Fibroblast of skin of right biceps (primary cell): ENCODE results near the gene PTPRB.

Source experiments
- DNase-seq: peaks from one replicate; pipeline ENCODE4 v3.0.0-alpha.2; 2013

Gene PTPRB

DNA sequence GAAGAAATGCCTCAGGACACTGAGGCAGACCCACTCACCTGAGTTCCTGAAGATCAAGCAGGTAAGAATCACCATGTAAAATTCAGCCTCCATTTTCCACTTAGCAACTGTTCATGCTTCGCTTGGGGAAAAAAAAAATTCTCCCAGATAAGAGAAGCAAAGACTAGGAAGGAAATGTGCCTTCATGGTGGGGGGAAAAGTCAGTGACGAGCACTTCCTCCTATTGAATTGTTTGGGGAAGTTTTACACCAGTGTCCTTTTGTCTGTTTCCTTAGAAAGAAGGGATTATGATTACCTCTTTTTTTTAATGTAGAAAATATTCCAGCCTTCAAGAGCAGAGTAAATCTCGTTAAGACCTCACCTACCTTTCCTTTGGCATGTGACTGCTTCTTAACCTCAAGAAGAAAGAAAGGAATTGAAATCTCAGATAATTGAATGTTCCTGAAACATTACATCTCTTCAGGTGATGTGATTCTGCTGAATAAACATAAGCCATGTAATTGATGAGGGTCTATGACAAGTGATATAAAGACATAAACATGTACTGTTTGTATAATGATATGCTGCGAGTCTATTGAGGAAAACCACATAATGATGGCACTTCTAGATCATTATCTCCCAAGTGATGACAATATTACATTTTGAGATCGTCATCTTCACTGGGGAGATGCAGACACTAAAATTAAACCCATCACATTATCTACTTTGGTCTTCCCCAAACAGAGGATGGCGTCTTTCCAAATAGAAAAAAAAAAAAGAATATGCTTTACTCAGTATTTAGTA lies at the start of gene PTPRB:
TSS of gene PTPRB (minus strand) at position 127 of the 783 bp plus-strand sequence. CDS start at position 93, 34 bp downstream.
- peak; percentile 49 for DNase-seq

DNA sequence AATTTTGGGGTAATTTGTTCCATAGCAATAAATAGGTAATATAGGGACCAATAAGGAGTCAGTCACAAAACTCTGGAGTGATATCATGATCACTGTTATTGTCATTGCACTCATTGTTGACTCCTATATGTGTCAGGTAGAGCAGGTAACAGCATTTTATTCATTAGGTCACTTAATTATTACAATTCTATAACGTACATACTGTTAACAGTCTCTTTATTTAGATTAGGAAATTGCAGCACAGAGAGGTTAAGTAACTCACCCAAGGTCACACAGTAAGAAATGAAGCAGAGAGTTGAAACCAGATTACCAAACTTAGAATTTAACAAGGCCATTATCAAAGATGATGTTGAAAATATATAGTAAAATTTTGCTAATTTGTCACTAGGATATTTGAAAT lies 49.7 kb upstream of the PTPRB start:
- no peak for DNase-seq

DNA sequence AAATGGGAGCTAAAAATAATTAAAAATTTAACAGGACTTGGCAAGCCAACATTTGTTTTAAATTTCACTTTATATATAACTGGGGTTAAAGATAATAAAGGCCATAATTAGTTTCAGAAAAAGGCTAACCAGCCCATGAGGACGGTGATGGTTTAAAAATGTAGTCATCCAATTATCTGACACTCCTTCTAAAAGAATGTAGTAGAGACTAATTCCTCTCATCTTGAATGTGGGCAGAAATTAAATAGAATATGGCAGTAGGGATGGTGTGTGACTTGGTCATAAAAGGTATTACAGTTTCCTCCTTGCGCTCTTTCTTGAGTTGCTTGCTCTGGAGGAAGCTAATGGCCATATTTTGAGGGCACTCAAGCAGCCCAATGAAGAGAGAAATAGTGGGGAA lies 49.1 kb upstream of the PTPRB start:
- peak; percentile 14 for DNase-seq

DNA sequence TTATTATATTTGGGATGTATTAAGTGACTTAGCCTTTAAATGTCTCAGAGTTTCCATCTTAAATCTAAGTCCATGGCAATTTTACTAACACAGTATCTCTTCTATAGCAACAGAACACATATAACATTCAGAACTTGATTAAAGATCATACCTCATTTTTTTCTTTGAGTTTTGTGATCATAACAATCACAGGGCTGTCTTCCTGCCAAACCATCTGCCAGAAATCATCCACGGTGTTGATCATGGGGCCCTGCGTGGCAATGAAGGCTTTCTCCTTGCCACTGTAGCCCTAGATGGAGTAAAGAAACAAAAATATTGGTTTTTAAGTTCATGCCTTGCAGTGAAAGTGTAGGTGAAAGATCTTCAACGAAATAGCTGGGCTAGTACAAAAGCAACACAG lies 46.7 kb upstream of the PTPRB start:
- no peak for DNase-seq

DNA sequence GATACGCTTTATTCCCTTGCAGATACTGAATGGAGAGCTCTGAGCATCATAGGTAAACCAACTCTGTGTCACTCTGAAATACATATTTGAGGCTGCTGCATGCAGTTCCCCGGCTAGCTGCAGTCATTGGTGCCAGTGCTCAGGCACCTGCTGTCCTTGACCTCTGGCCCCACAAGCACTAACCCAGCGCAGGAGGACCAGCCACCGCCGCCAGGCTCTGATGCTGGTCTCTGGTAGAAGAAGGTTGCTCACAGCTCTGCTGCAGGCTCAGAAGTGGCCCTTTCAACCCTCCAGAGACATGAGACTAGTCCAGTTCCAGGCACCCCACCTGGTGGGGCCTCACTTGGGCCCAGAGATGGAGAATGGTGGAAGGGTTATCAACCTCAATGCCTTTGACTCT lies 34.5 kb upstream of the PTPRB start:
- no peak for DNase-seq

DNA sequence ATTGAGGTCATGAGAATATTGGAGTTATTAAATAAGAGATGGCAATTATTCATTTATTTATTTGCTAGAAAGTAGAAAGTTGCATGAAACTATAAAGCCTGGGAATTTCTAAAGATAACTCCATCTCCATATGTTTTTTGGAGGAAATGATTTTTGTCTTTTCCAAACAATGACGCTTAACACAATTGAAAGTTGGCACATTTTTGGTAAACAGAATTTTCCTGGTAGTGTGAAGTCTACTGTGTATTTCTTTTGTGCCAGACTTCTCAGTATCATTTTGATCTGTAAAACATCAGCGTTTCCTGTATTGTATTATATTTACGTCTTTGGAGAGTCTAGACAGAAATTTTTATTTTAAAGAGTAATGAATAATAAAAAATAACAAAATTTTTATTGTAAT lies 33.7 kb upstream of the PTPRB start:
- no peak for DNase-seq

DNA sequence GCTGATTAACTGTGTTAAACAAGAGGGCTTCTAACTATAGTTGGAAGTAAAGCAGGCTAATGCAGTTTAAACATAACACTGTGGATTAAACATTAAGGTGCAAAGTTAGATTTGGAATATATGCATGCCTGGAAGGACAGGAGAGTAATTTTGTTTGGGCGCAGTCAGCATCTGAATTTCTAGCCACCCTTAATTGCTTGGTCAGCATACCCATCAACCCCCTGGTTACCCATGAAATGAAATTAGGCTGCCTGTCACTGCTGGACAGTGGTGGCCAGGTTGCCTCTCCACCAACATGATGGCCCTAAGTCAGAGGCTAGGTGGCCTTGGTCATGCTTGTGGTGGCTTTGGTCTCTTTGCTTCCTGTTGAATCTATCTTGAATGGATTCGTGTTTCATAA lies 30.0 kb upstream of the PTPRB start:
- no peak for DNase-seq

DNA sequence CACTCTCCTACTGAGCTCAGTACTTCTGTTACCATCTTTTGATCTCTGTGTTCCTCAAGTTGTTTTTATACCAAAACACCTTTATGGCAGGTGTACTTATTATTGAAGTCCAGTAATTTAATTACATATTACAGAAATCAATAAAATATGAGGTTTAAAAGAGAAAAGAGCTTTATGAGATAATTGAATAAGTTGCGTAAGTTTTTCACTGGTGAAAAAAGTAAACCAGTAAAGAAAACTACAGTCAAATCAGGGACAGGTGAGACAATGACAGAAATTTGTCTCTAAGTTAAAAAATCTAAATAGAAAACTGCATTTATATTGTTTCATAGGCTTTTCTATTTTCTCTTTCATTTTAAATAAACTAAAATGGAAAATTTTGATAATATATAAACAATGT lies 29.1 kb upstream of the PTPRB start:
- DNase-seq: no peak

DNA sequence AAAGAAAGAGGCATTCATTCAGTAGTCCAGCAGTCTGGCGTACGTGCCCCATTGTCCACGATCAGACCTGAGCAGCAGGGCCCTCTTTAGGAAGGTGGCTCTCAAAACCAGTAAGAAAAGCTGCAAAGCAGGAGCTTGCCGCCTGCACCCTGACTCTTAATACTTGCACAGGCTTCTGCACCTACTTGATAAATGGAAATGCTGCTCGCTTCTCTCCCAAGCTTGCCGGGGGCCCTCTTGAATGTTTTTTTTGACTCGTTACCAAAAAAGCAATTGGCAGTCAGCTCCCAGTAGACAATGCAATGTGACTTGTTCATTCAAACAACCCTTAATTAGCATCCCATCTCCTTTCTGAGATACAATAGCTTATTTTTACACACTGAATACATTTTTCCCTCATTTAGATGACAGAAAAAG lies 27.2 kb upstream of the PTPRB start:
- peak; percentile 37 for DNase-seq

DNA sequence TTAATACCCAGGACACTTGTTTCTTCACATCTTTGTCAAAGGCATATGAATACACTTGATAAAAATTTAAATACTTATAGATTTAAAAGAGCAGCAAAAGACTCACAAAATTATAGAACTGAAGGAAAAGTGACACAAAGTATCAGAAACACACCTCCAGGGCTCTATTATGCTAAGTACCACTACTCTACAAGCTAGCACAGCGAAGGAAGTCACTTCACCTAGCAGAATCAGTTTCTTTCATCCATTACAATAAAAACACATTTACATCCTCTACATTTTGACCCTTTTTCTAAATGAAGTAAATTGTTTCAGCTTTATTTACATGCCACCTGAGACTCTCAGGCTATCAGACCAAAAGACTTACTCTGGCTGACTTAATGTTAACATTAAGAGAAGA lies 26.6 kb upstream of the PTPRB start:
- DNase-seq: no peak

DNA sequence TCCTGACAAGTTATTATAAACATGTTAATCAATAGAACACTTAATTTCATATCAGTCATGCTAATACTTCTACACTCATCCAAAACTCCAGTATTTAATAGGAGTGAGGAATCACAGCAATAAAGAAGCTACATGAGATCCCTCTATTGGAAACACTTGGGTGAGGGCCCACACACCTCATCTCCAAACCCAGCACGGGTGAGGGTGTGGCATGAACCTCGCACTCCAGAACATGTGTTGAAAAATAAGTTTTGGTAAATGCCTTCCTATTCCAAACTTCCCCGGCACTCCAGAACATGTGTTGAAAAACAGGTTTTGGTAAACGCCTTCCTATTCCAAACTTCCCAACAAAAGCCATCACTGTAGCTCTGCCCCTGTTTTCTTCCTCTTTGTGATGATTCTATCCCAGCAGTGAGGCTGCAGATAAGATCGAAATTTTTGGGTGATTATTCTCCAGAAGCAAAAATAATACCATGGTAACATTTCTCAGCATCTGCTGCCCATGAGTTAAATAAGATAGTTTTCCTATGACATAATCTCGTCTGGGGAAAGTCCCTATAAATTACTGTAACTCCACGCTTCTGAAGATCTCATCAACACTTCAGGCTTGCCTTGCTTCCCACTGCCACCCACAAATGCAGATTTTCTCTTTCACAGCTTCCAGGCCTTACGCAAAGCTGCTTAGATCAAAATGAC lies 24.4 kb upstream of the PTPRB start:
- peak; percentile 93 for DNase-seq

DNA sequence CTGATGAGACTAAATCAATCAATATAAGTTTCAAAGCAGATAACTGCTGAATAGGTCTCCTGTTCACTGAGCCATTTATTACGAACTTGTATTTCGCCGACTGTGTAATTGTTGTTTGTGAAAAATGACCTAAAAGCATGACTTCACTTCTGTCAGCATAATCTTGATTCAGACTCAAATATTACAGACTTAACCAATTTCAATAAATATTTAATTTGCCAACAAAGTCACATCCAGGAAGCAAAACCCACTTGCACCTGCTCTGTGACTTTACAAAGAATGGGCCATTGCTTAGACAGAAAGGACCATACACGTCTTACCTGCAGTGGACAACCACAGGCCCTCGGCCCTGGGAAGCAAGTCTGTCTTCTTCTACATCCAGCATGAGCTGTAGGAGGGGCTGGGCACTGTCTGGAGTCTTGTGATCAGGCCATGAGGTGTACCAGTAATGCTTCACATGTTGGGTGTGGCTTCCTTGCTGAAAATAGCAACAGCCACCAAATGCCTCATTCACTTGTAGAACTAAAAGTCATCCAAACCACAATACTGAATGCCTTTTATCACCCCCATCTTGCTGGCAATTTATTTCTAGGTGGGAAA lies 23.5 kb upstream of the PTPRB start:
- DNase-seq: peak; percentile 91

DNA sequence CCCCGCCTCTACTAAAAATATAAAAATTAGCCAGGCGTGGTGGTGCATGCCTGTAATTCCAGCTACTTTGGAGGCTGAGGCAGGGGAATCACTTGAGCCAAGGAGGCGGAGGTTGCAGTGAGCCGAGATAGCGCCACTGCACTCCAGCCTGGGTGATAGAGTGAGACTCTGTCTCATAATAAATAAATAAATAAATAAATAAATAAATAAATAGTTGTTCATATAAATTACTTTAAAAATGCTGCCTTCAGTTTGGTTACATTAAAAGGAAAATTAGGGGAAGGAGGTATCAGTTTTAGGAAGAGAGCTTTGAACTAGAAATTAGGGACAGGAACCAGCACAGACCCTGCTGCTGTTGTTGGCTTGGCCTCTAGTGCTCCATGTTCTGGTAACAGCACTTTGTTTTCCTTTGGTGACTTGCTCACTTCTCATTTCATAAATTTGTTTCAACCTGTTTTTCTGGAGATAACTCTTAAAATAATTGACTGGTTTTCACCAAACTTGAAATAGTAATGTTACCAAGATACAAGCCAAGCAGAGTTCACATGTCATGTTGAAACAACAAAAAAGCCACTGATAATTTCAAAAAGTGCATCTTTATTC lies 22.9 kb upstream of the PTPRB start:
- no peak for DNase-seq

DNA sequence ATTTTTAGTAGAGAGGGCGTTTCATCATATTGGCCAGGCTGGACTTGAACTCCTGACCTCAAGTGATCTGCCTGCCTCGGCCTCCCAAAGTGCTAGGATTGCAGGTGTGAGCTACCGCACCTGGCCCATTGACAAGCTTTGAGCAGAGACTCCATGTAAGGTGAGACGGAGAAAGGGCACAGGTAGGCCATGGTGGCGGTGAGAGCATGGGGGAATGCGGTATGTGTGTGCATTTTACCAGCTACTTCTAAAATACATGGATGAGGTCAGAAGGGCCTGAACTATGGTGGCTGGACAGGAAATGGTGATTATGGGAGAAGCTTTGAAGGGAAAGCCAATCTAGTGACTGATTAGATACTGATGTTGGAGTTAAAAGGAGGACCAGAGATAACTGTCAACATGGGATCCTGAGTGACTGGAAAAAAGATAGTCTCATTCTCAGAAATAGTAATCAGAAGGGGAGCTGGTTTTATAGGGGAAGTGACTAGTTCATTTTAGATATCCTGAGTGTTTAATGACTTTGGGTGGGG lies 21.9 kb upstream of the PTPRB start:
- DNase-seq: no peak

DNA sequence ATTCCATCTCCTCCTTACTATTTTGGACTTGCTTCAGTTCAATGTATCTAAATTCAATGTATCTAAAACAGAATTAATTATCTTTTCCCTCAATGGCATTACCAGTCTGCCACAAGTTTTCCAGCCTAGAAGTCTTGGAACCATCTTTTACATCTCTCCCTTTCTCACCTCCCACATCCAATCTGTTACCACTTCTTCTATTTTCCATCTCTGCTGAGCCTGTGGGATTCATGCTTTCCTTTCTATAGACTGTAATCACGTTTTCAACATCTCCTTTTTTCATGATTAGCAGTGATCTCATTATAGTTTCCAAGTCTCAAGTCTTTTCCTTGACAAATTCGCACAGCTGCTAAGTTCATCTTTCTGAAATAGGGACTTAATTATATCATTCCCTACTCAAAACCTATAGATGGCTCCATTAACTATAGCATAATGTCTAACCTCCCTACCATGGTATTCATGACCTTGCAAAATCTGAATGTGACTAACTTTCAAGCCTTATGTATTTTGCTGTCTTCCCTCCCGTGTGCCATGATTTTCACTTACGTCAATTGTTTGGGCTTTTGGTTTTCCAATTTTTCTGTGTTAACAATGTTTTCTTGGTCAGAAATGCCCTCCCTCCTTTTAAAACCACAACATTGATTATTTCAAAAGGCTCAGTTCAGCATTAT lies 20.5 kb upstream of the PTPRB start:
- no peak for DNase-seq

DNA sequence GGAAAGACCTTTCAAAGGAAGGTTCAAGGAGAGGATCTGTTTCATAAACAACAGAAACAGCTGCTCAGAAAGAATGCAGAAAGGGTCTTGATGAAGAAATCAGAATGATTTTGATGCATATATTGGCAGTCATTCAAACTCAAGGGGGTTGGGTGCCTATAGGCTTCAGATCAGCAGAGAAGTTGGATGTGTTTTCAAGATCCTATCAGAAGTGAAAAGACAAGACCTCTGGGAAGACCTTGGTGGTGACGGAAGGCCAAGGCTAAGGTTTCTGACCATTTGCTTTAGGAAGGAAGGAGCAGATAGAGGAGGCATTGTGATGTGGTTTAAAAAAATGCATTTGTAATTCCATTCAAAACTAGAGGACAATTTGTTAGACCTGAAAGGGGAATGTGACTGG lies 15.2 kb upstream of the PTPRB start:
- peak; percentile 58 for DNase-seq

DNA sequence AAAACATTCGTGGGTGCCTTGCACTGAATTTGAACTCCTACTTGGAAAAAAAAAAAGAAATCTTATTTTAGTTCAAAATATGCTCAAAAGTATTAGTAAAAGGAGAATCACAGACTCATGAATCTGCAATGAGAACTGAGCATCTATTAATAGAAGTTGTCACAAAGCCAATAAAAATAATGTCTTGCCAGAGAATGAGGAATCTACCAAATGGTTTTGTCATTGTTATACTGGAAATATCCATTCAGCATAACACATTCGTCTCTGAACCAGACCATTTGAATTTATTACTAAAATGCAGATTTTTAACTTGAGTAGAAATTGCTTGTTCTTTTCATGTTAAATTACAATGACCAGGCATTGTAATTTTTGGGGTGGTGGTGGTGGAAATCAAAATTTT lies 11.6 kb upstream of the PTPRB start:
- DNase-seq: peak; percentile 91

DNA sequence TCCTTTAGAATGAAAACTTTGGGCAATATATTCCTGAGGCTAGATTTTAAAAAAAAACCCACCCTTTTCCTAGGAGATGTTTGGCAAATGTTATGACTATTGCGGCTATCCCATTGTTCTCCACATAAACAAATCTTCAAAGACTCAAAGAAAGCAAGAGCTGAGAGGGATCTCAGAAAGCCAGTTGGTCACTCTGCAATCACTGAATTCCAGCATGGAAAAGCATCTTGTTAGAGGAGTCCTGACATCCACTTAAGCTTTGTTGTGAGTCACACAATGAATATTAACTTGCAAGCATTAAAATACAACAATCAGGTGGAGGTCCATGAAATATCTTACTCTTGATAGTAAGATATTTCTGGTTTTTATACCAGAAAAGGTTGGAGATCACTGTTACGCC lies 11.0 kb upstream of the PTPRB start:
- peak; percentile 62 for DNase-seq

DNA sequence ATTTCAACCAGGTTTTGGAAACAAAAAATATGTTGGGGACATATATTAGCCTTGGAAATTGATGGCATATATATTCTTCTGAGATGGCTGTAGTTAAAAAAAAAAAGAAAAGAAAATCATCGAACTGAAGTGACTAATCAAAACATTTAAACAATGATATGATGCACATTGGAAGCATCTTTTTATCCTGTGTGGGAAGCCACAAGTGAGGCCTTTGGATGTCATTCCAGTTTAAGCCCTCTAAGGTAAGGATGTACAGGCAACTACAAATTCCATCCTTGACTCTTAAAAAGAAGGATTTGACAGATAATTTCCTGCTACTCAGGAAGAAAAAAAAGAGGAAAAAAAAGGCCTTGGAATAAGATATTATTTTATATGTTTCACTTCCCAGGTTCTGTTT lies 9.6 kb upstream of the PTPRB start:
- peak; percentile 93 for DNase-seq

DNA sequence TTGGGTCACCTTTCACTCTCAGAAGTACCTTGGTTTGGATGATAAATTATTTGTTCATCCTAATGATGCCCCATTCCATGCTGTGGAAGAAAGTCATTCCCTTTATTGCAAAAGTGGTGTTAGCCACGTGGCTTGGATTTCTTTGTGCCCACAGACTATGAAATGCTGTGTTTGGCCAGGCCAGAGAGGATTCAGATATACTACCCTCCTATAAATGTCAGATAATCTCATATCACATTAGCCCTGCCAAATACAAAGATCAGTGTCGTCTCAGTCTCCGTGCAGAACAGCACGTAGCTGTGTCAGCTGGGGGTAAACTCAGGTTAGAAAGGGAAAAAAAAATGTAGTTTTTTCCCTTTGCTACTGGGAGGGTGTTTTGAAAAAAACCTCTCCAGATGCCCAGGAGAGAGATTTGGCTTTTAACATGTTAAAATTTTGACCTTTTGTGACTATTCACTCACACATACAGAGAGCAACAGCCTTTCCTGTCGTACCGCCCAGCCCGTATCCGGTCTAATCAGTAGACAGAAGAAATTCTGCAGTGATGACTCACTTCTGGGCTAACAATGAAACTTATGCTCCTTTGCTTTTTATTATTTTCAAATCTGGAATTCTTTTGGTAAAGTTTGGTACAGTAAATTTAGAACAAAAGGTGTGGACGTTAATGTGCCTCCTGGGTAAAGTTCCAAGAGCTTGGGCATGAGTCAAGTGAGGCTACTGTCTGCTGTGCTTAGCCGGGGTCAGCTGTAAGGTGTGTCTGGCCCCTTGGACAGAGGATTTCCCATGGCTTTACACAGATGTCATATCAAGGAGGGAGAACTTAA lies 8.5 kb upstream of the PTPRB start:
- peak; percentile 97 for DNase-seq

DNA sequence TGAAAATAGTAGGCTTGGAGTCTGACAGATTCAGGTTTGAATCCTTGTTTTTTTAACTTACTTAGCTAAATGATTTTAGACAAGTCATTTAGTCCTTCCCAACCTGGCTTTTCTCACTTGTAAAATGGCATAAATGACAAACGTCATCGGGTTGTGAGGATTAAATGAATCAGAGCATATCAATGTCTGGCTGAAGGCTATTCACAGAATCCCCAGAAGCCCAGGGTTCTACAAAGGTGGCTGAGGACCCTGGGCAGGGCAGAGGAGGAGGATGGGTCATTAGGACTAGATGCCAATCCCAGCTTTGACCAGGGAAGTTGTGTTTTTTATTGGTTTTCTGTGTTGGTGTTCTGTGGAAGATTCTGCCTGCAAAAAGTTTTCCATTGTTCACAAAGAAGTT lies 7.6 kb upstream of the PTPRB start:
- DNase-seq: no peak

DNA sequence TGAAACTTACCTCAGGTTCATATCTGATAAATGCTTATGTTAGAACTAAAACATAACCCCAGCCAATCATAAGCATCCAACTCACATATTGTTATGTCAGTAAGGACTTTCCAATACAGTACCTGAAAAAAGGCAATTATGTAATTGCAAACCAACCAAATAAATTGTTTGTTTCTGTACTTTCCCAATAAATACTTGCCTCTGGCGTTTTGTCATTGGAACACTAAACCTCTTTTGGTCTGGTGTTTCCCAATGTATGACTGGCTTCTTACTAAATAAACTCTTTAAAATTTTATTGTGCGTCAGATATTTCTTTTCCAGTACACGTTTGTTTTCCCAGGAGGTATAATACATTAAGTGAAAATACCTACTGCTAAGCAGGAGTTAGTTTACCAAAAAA lies 6.7 kb upstream of the PTPRB start:
- DNase-seq: no peak
